Measurements from ENCODE around the gene DYNC1H1. TPM values are rescaled to one million over a fixed set of nuclear protein-coding genes. Genes with fewer than 3 reads are reported as not detected.

Gene DYNC1H1
- total RNA-seq, 2 experiments from 2014 or later, result 209 to 291 TPM

- intact Hi-C loops (cut with micrococcal nuclease; ENCODE audit: unreplicated experiment), result no loop called here
- H3K9me3 ChIP-seq (ENCODE audit: low read length), result no peaks in the 10 kb centered on the region
- no peak overlapping the region for H3K4me3 ChIP-seq (ENCODE audit: low read depth, low read length, poor library complexity, severe bottlenecking)
- no TSS peak for BruUV-seq (replicated peaks)
- no peak overlapping the region for H3K4me2 ChIP-seq (ENCODE audit: low read length)
- H3K36me3 ChIP-seq (ENCODE audit: insufficient read depth, low read length), result peaks cover 85% of the 10 kb centered on the region
- no peaks in the 10 kb centered on the region for H3K4me1 ChIP-seq (ENCODE audit: insufficient read depth, low read length, poor library complexity, severe bottlenecking)
- ChIA-PET POLR2A (no interaction called here), CTCF (ENCODE audit: unreplicated experiment) (no interaction called here)
- no peak for DNase-seq (ENCODE audit: low spot score)
- H2AFZ ChIP-seq (ENCODE audit: low read length), result no peak overlapping the region
- TF ChIP-seq EZH2phosphoT487 (IDR thresholded peaks at IDR 0.05; ENCODE audit: borderline replicate concordance, low read depth, low read length) (no peak), CTCF (conservative IDR thresholded peaks at IDR 0.05; ENCODE audit: low read length) (no peak)
- H3K79me2 ChIP-seq (ENCODE audit: insufficient read depth, low read depth, low read length), result no peaks in the 10 kb centered on the region
- H3K27ac ChIP-seq (ENCODE audit: low read depth, low read length, poor library complexity, severe bottlenecking), result no peak overlapping the region
- H4K20me1 ChIP-seq (ENCODE audit: insufficient read depth, low read length), result no peaks in the 10 kb centered on the region
- no peaks in the 10 kb centered on the region for H3K9me2 ChIP-seq (ENCODE audit: insufficient read depth, low read length)
These were observed 63.6 kb downstream of the DYNC1H1 start for GRCh38 chr14:102027951-102028350.

GRCh38 chr14:102028733-102029132, 64.4 kb downstream of the DYNC1H1 start:
- ChIA-PET CTCF (ENCODE audit: unreplicated experiment) (no interaction called here), POLR2A (interaction anchor here (0.6 kb wide), 1 partner anchor 38 kb away, joined by 4 read pairs; no protein-coding TSS in a partner anchor)
- BruUV-seq (replicated peaks), result no TSS peak
- Histone ChIP-seq H3K27ac (ENCODE audit: low read depth, low read length, poor library complexity, severe bottlenecking) (no peak overlapping the region), H3K79me2 (ENCODE audit: insufficient read depth, low read depth, low read length) (no peaks in the 10 kb centered on the region), H4K20me1 (ENCODE audit: insufficient read depth, low read length) (no peaks in the 10 kb centered on the region), H2AFZ (ENCODE audit: low read length) (no peak overlapping the region), H3K9me3 (ENCODE audit: low read length) (no peaks in the 10 kb centered on the region), H3K4me2 (ENCODE audit: low read length) (no peak overlapping the region), H3K4me1 (ENCODE audit: insufficient read depth, low read length, poor library complexity, severe bottlenecking) (no peaks in the 10 kb centered on the region), H3K4me3 (ENCODE audit: low read depth, low read length, poor library complexity, severe bottlenecking) (no peak overlapping the region), H3K9me2 (ENCODE audit: insufficient read depth, low read length) (no peaks in the 10 kb centered on the region), H3K36me3 (ENCODE audit: insufficient read depth, low read length) (peaks cover 85% of the 10 kb centered on the region)
- intact Hi-C loops (cut with micrococcal nuclease; ENCODE audit: unreplicated experiment), result no loop called here
- DNase-seq (ENCODE audit: low spot score), result no peak
- TF ChIP-seq CTCF (conservative IDR thresholded peaks at IDR 0.05; ENCODE audit: low read length) (no peak), EZH2phosphoT487 (IDR thresholded peaks at IDR 0.05; ENCODE audit: borderline replicate concordance, low read depth, low read length) (no peak)

- Histone ChIP-seq H3K9me2 (ENCODE audit: insufficient read depth, low read length) (no peaks in the 10 kb centered on the region), H3K79me2 (ENCODE audit: insufficient read depth, low read depth, low read length) (no peaks in the 10 kb centered on the region), H2AFZ (ENCODE audit: low read length) (no peak overlapping the region), H3K4me3 (ENCODE audit: low read depth, low read length, poor library complexity, severe bottlenecking) (no peak overlapping the region), H3K9me3 (ENCODE audit: low read length) (no peaks in the 10 kb centered on the region), H3K4me1 (ENCODE audit: insufficient read depth, low read length, poor library complexity, severe bottlenecking) (no peaks in the 10 kb centered on the region), H3K27ac (ENCODE audit: low read depth, low read length, poor library complexity, severe bottlenecking) (no peak overlapping the region), H4K20me1 (ENCODE audit: insufficient read depth, low read length) (no peaks in the 10 kb centered on the region), H3K36me3 (ENCODE audit: insufficient read depth, low read length) (peaks cover 89% of the 10 kb centered on the region), H3K4me2 (ENCODE audit: low read length) (no peak overlapping the region)
- ChIA-PET CTCF (ENCODE audit: unreplicated experiment) (no interaction called here), POLR2A (interaction anchor here (0.6 kb wide), 1 partner anchor 663 kb away, joined by 3 read pairs; no protein-coding TSS in a partner anchor)
- no peak for TF ChIP-seq CTCF (conservative IDR thresholded peaks at IDR 0.05; ENCODE audit: low read length)
- no TSS peak for BruUV-seq (replicated peaks)
- DNase-seq (ENCODE audit: low spot score), result no peak
- intact Hi-C loops (cut with micrococcal nuclease; ENCODE audit: unreplicated experiment), result no loop called here
These were observed 65.6 kb downstream of the DYNC1H1 start for GRCh38 chr14:102029956-102030355.

Measured in OCI-LY7 (cell line).